HepG2 (cell line): ENCODE data around the gene DUSP12. TPM values are rescaled to one million over a fixed set of nuclear protein-coding genes. Genes with fewer than 3 reads are reported as not detected.

Source experiments
- ATAC-seq: fragments of 200-7000 bp; cut with Tn5 transposase; 3 replicates; pipeline ENCODE4 v1.9.1; 2020; ENCODE audit warnings: mild to moderate bottlenecking, moderate library complexity
- BruUV-seq: library from RNA; stranded (reverse); fragments of 400-500 nt; replicated peaks from 2 replicates; lab custom pipeline; 2021; lab: Mats Ljungman, UMichigan
- CTCF ChIA-PET: fragments of 300-600 bp; formaldehyde crosslinking; extraction: SDS; loops from one replicate; lab custom pipeline; 2021; ENCODE audit warnings: low total read pairs, inconsistent platforms, low intra/inter-chr PET ratio; lab: Yijun Ruan, JAX
- POLR2A ChIA-PET: fragments of 350-600 bp; sonication (Branson Sonifier 250); formaldehyde crosslinking; loops from one replicate; lab custom pipeline; 2020; ENCODE audit warnings: antibody characterized with exemption, inconsistent platforms; lab: Yijun Ruan, JAX
- DNase-seq: peaks from one replicate; pipeline ENCODE4 v3.0.0-alpha.2; 2015; ENCODE audit warnings: low spot score
- FAIRE-seq: peaks from 3 replicates; lab custom pipeline; 2011; peaks lifted over from hg19 to GRCh38; lab: Jason Lieb, UNC
- H2AFZ ChIP-seq: one replicate; pipeline ENCODE4 v1.6.1; 2011; ENCODE audit warnings: low read length, inconsistent platforms
- H3K27ac ChIP-seq: fragments of 300-600 bp; 3 replicates; pipeline ENCODE4 v1.8.0; 2011; ENCODE audit warnings: mixed run types, mild to moderate bottlenecking, mixed read lengths, low read length, inconsistent platforms; ENCODE audit not compliant: insufficient read depth; ENCODE audit errors: extremely low read length
- H3K27me3 ChIP-seq, 2 experiments: fragments of 200-600 bp in 1 of 2; 2 replicates in 1 of 2; 3 replicates in 1 of 2; pipeline versions ENCODE4 v1.6.0 to v1.8.0; 2011; ENCODE audit warnings: low read length in 2 of 2, mild to moderate bottlenecking in 2 of 2, moderate library complexity in 2 of 2, inconsistent platforms in 1 of 2; ENCODE audit not compliant: insufficient read depth in 2 of 2, control insufficient read depth in 1 of 2
- H3K36me3 ChIP-seq, 2 experiments: fragments of 200-600 bp in 1 of 2; replicated peaks in 1 of 2; 2 replicates in 1 of 2; 3 replicates in 1 of 2; pipeline versions ENCODE4 v1.5.1 to v1.8.0; 2011; ENCODE audit warnings: low read length in 2 of 2, inconsistent platforms in 1 of 2; ENCODE audit not compliant: insufficient read depth in 2 of 2, control insufficient read depth in 1 of 2
- H3K4me1 ChIP-seq: 2 replicates; pipeline ENCODE4 v1.5.1; 2012; ENCODE audit warnings: low read length, inconsistent platforms; ENCODE audit not compliant: insufficient read depth
- H3K4me2 ChIP-seq: 2 replicates; pipeline ENCODE4 v1.6.0; 2011; ENCODE audit warnings: low read depth, low read length, inconsistent platforms
- H3K4me3 ChIP-seq, 3 experiments: fragments of 200-600 bp in 1 of 3; sonication (generic), shearing (Covaris generic) in 1 of 3; replicated peaks in 1 of 3; 2 replicates each; pipeline ENCODE4 v1.5.1; 2011 to 2016; ENCODE audit warnings: low read length in 3 of 3, inconsistent platforms in 2 of 3, low read depth in 2 of 3, mild to moderate bottlenecking in 2 of 3, control low read depth in 1 of 3, mixed read lengths in 1 of 3; ENCODE audit not compliant: insufficient read depth in 1 of 3
- H3K79me2 ChIP-seq: one replicate; pipeline ENCODE4 v1.6.1; 2011; ENCODE audit warnings: low read length, inconsistent platforms; ENCODE audit not compliant: insufficient read depth
- H3K9ac ChIP-seq: 2 replicates; pipeline ENCODE4 v1.6.0; 2011; ENCODE audit warnings: mild to moderate bottlenecking, low read depth, low read length, inconsistent platforms; ENCODE audit not compliant: insufficient read depth
- H3K9me3 ChIP-seq: 2 replicates; pipeline ENCODE4 v1.5.1; 2012; ENCODE audit warnings: mild to moderate bottlenecking, low read length
- H4K20me1 ChIP-seq: 2 replicates; pipeline ENCODE4 v1.6.0; 2011; ENCODE audit warnings: inconsistent platforms, mild to moderate bottlenecking, low read length, moderate library complexity; ENCODE audit not compliant: insufficient read depth
- CHD2 ChIP-seq: IDR thresholded peaks from 2 replicates; pipeline ENCODE4 v1.6.1; 2011; ENCODE audit warnings: low read depth, low read length, improper control_type of control experiment
- FOSL2 ChIP-seq: sonication (generic); formaldehyde crosslinking; IDR thresholded peaks from 2 replicates; pipeline ENCODE4 v1.4.0; 2020; ENCODE audit warnings: missing genetic modification reagents
- IRX3 ChIP-seq: sonication (generic); formaldehyde crosslinking; IDR thresholded peaks from 2 replicates; pipeline ENCODE4 v1.8.1; 2023; ENCODE audit warnings: mild to moderate bottlenecking, low read depth, missing genetic modification reagents, borderline replicate concordance
- MIER2 ChIP-seq: IDR thresholded peaks from 2 replicates; pipeline ENCODE4 v1.6.1; 2016; ENCODE audit warnings: missing biosample characterization, missing genetic modification reagents
- POLR2A ChIP-seq, 2 experiments: IDR thresholded peaks; 2 replicates each; pipeline ENCODE4 v1.6.1; 2011; ENCODE audit warnings: low read depth in 2 of 2, low read length in 2 of 2, mild to moderate bottlenecking in 1 of 2, moderate library complexity in 1 of 2; ENCODE audit not compliant: insufficient read depth in 1 of 2
- ZFP90 ChIP-seq: sonication (generic); formaldehyde crosslinking; IDR thresholded peaks from 2 replicates; pipeline ENCODE4 v1.8.0; 2022; ENCODE audit warnings: missing genetic modification reagents, mild to moderate bottlenecking, inconsistent platforms, borderline replicate concordance
- ZNF331 ChIP-seq: sonication (generic); formaldehyde crosslinking; IDR thresholded peaks from 2 replicates; pipeline ENCODE4 v1.4.0; 2020; ENCODE audit warnings: missing genetic modification reagents
- ZNF496 ChIP-seq: sonication (generic); formaldehyde crosslinking; IDR thresholded peaks from 2 replicates; pipeline ENCODE4 v1.8.1; 2023; ENCODE audit warnings: mild to moderate bottlenecking, moderate library complexity, missing genetic modification reagents; ENCODE audit not compliant: insufficient replicate concordance
- ZNF629 ChIP-seq: sonication (generic); formaldehyde crosslinking; conservative IDR thresholded peaks from 2 replicates; pipeline ENCODE4 v1.5.0; 2020; ENCODE audit warnings: missing genetic modification reagents
- ZNF83 ChIP-seq: sonication (generic); formaldehyde crosslinking; IDR thresholded peaks from 2 replicates; pipeline ENCODE4 v1.4.0; 2020; ENCODE audit warnings: missing genetic modification reagents, mild to moderate bottlenecking, borderline replicate concordance
- ZSCAN21 ChIP-seq: sonication (generic); formaldehyde crosslinking; IDR thresholded peaks from 2 replicates; pipeline ENCODE4 v1.8.0; 2022; ENCODE audit warnings: mild to moderate bottlenecking, missing genetic modification reagents, moderate library complexity, borderline replicate concordance
- WGBS: methylation state at CpG from one replicate; pipeline ENCODE4 v1.1.6; 2017; ENCODE audit warnings: low lambda C conversion rate; 5-methylcytosine and 5-hydroxymethylcytosine counted together
- in situ Hi-C: cut with HindIII; loops from 2 replicates; pipeline ENCODE4 v1.10.0; 2017; ENCODE audit warnings: low pct_unique_long_range_greater_than_20kb; ENCODE audit not compliant: extremely low pct_ligation_motif_present
- intact Hi-C: fragments of 100-400 bp; cut with micrococcal nuclease; formaldehyde crosslinking; loops from one replicate; pipeline ENCODE4 v1.10.0; 2022; ENCODE audit not compliant: unreplicated experiment
- polyA plus RNA-seq, 8 experiments: library from polyadenylated mRNA; depleted of rRNA in 3 of 8; stranded (reverse) in 7 of 8; unstranded in 1 of 8; fragments of >200 nt; fragmentation: Illumina TruSeq in 4 of 8; extraction: Trizol in 4 of 8; gene quantifications; 2 replicates each; pipeline versions ENCODE4 v1.2.1 to v1.2.3, GENCODE V29; 2011 to 2016; ENCODE audit warnings: low read depth in 4 of 8, missing spikeins in 1 of 8, mixed read lengths in 1 of 8; ENCODE audit not compliant: insufficient read depth in 1 of 8
- total RNA-seq, 5 experiments: library from RNA; depleted of rRNA; stranded (reverse); fragments of >200 nt; fragmentation: Illumina TruSeq; extraction: Trizol; gene quantifications; 2 replicates each; pipeline ENCODE4 v1.2.3, GENCODE V29; 2016; ENCODE audit warnings: low read depth in 1 of 5
- TF ChIP-seq, protein P1 (sequence below): sonication (generic); formaldehyde crosslinking; IDR thresholded peaks from 2 replicates; pipeline ENCODE4 v1.5.1; 2020; ENCODE audit warnings: missing genetic modification reagents, mild to moderate bottlenecking, borderline replicate concordance
- TF ChIP-seq, protein P2 (sequence below): sonication (generic); formaldehyde crosslinking; IDR thresholded peaks from 2 replicates; pipeline ENCODE4 v1.4.0; 2020; ENCODE audit warnings: missing genetic modification reagents; ENCODE audit errors: not compliant biosample characterization
- TF ChIP-seq, protein P3 (sequence below): sonication (generic); formaldehyde crosslinking; IDR thresholded peaks from 2 replicates; pipeline ENCODE4 v1.5.1; 2020; ENCODE audit warnings: mild to moderate bottlenecking, missing genetic modification reagents
- TF ChIP-seq, protein P4 (sequence below): sonication (generic); formaldehyde crosslinking; IDR thresholded peaks from 2 replicates; pipeline ENCODE4 v1.5.0; 2020; ENCODE audit warnings: mild to moderate bottlenecking, missing genetic modification reagents

DUSP12 gene
- total and polyA plus RNA-seq, 2 of the 13 experiments (the other 11 are each of a cell fraction or from before 2014, with no cell fraction given) = 36.7 to 37.1 TPM

DNA sequence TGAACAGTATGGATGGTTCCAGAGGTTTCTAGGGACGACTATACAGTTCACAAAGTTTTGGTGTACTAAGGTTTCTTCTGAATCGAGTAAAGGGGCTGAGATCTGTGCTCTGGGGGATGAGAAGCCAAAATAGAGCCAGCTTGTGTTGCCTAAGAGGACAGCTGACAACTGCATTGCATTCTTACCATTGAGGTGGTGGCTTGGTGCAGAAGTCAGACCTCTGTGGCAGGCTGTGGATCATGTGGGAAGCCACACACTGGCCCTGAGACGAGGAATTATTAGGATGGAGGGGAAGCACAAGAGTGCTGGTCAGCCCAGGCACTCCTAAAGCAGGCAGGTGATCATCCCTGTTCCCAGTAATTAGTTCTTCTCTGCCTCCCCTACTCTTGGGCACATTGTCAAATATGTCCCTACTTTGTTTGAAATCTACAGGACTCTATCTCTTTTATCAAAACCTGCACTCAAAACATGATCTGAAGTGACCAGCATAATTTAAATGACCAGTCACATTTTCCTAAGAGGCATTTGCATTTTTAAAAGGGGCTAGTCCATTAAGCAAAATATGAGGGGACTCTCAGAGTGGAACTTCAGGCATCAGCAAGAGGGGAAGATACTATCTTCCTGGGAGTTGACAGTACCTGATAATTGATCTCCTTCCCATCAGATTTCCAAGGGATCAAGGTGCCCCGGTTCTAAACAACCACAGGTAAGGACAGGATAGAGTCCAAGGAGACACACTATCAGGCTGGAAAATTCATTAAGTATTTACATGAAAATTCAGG is 28.4 kb upstream of the DUSP12 start, which contains the start of gene FCRLB:
Gene FCRLB (plus strand): TSS at position 589 of the 782 bp plus-strand sequence. CDS start 1,129 bp downstream, outside the sequence.
- ChIA-PET POLR2A (no interaction called here), CTCF (no interaction called here)
- in situ Hi-C loops = no loop called here
- H4K20me1 ChIP-seq = no peaks in the 10 kb centered on the region
- H2AFZ ChIP-seq = no peak within 1 kb of the TSS
- intact Hi-C loops = no loop called here
- 0% methylated on average over 3 of the region's 4 CpGs for WGBS
- H3K4me1 ChIP-seq = peaks cover 7% of the 10 kb centered on the region
- H3K9me3 ChIP-seq = no peaks in the 10 kb centered on the region
- no TSS peak for BruUV-seq
- H3K36me3 ChIP-seq = no peaks in the 10 kb centered on the region
- H3K27me3 ChIP-seq = peaks cover 3 to 26% of the 10 kb centered on the region in 2 experiments; a peak in 4 of 5 replicates
- no peak within 1 kb of the TSS for H3K9ac ChIP-seq
- DNase-seq (no peak), ATAC-seq (no peak), FAIRE-seq (no peak)
- no peak within 1 kb of the TSS for H3K4me3 ChIP-seq
- no peak within 1 kb of the TSS for H3K27ac ChIP-seq
- H3K4me2 ChIP-seq = no peak within 1 kb of the TSS
- no peaks in the 10 kb centered on the region for H3K79me2 ChIP-seq
- no peak for TF ChIP-seq ZNF331 (CRISPR knock-in tag)
- TF ChIP-seq, protein P1, sequence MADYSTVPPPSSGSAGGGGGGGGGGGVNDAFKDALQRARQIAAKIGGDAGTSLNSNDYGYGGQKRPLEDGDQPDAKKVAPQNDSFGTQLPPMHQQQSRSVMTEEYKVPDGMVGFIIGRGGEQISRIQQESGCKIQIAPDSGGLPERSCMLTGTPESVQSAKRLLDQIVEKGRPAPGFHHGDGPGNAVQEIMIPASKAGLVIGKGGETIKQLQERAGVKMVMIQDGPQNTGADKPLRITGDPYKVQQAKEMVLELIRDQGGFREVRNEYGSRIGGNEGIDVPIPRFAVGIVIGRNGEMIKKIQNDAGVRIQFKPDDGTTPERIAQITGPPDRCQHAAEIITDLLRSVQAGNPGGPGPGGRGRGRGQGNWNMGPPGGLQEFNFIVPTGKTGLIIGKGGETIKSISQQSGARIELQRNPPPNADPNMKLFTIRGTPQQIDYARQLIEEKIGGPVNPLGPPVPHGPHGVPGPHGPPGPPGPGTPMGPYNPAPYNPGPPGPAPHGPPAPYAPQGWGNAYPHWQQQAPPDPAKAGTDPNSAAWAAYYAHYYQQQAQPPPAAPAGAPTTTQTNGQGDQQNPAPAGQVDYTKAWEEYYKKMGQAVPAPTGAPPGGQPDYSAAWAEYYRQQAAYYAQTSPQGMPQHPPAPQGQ (CRISPR knock-in tag) = no peak
- TF ChIP-seq, protein P2, sequence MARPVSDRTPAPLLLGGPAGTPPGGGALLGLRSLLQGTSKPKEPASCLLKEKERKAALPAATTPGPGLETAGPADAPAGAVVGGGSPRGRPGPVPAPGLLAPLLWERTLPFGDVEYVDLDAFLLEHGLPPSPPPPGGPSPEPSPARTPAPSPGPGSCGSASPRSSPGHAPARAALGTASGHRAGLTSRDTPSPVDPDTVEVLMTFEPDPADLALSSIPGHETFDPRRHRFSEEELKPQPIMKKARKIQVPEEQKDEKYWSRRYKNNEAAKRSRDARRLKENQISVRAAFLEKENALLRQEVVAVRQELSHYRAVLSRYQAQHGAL (CRISPR knock-in tag) = no peak
- no peak for TF ChIP-seq ZNF629 (CRISPR knock-in tag)
- no peak for TF ChIP-seq ZNF496 (CRISPR knock-in tag)
- TF ChIP-seq ZSCAN21 (CRISPR knock-in tag) = no peak
- no peak for TF ChIP-seq CHD2
- TF ChIP-seq, protein P3, sequence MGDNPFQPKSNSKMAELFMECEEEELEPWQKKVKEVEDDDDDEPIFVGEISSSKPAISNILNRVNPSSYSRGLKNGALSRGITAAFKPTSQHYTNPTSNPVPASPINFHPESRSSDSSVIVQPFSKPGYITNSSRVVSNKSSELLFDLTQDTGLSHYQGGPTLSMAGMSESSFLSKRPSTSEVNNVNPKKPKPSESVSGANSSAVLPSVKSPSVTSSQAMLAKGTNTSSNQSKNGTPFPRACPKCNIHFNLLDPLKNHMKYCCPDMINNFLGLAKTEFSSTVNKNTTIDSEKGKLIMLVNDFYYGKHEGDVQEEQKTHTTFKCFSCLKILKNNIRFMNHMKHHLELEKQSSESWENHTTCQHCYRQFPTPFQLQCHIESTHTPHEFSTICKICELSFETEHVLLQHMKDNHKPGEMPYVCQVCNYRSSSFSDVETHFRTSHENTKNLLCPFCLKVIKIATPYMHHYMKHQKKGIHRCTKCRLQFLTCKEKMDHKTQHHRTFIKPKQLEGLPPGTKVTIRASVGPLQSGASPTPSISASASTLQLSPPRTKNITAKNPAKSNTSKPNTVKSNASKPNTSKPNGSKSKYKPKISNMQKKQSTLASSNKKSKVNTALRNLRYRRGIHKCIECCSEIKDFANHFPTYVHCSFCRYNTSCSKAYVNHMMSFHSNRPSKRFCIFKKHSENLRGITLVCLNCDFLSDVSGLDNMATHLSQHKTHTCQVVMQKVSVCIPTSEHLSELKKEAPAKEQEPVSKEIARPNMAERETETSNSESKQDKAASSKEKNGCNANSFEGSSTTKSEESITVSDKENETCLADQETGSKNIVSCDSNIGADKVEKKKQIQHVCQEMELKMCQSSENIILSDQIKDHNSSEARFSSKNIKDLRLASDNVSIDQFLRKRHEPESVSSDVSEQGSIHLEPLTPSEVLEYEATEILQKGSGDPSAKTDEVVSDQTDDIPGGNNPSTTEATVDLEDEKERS (CRISPR knock-in tag) = no peak
- TF ChIP-seq POLR2A (IDR thresholded peaks at IDR 0.05; ENCODE audit: insufficient read depth in 1 of 2, low read depth in 2 of 2, low read length in 2 of 2) = no peak
- TF ChIP-seq IRX3 = no peak
- TF ChIP-seq ZFP90 = no peak
- TF ChIP-seq, protein P4, sequence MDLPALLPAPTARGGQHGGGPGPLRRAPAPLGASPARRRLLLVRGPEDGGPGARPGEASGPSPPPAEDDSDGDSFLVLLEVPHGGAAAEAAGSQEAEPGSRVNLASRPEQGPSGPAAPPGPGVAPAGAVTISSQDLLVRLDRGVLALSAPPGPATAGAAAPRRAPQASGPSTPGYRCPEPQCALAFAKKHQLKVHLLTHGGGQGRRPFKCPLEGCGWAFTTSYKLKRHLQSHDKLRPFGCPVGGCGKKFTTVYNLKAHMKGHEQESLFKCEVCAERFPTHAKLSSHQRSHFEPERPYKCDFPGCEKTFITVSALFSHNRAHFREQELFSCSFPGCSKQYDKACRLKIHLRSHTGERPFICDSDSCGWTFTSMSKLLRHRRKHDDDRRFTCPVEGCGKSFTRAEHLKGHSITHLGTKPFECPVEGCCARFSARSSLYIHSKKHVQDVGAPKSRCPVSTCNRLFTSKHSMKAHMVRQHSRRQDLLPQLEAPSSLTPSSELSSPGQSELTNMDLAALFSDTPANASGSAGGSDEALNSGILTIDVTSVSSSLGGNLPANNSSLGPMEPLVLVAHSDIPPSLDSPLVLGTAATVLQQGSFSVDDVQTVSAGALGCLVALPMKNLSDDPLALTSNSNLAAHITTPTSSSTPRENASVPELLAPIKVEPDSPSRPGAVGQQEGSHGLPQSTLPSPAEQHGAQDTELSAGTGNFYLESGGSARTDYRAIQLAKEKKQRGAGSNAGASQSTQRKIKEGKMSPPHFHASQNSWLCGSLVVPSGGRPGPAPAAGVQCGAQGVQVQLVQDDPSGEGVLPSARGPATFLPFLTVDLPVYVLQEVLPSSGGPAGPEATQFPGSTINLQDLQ (CRISPR knock-in tag) = no peak
- no peak for TF ChIP-seq MIER2 (CRISPR knock-in tag)
- TF ChIP-seq FOSL2 = no peak
- TF ChIP-seq ZNF83 (CRISPR knock-in tag) = no peak
